ENCODE results near the gene TAS2R40. TPM values are rescaled to one million over a fixed set of nuclear protein-coding genes. Genes with fewer than 3 reads are reported as not detected.
A peak's percentile ranks its signal among the peaks of the same experiment; 100 is the strongest.

TAS2R40 gene
- total RNA-seq, 1 donor from 2014 or later = not detected

- Mint-ChIP-seq H3K27me3 (ENCODE audit: insufficient read depth, low read depth) (peaks cover 2% of the 10 kb centered on the region), H3K36me3 (no peaks in the 10 kb centered on the region), H3K4me1 (no peaks in the 10 kb centered on the region), H3K4me3 (no peak overlapping the region), H3K9me3 (peaks cover 6% of the 10 kb centered on the region), H3K27ac (no peak overlapping the region)
- no peak overlapping the region for H3K4me3 ChIP-seq
- H3K79me2 ChIP-seq (ENCODE audit: low read depth) = no peaks in the 10 kb centered on the region
- peak; percentile 91 for DNase-seq (ENCODE audit: low spot score)
- H3K9ac ChIP-seq = no peak overlapping the region
- no peaks in the 10 kb centered on the region for H3K27me3 ChIP-seq
- no peaks in the 10 kb centered on the region for H3K4me1 ChIP-seq
- no peaks in the 10 kb centered on the region for H3F3A ChIP-seq (ENCODE audit: low read depth)
- H3K9me3 ChIP-seq (ENCODE audit: low read depth) = no peaks in the 10 kb centered on the region
- no peak overlapping the region for H3K27ac ChIP-seq
- no peaks in the 10 kb centered on the region for H3K36me3 ChIP-seq
- no peak overlapping the region for H3K4me2 ChIP-seq
- H4K20me1 ChIP-seq (ENCODE audit: low read depth) = no peaks in the 10 kb centered on the region
- no peak overlapping the region for H2AFZ ChIP-seq (replicated peaks)
- TF ChIP-seq EZH2 (IDR thresholded peaks at IDR 0.05) (no peak), EZH2phosphoT487 (IDR thresholded peaks at IDR 0.05) (no peak)
- TF ChIP-seq, protein P1, sequence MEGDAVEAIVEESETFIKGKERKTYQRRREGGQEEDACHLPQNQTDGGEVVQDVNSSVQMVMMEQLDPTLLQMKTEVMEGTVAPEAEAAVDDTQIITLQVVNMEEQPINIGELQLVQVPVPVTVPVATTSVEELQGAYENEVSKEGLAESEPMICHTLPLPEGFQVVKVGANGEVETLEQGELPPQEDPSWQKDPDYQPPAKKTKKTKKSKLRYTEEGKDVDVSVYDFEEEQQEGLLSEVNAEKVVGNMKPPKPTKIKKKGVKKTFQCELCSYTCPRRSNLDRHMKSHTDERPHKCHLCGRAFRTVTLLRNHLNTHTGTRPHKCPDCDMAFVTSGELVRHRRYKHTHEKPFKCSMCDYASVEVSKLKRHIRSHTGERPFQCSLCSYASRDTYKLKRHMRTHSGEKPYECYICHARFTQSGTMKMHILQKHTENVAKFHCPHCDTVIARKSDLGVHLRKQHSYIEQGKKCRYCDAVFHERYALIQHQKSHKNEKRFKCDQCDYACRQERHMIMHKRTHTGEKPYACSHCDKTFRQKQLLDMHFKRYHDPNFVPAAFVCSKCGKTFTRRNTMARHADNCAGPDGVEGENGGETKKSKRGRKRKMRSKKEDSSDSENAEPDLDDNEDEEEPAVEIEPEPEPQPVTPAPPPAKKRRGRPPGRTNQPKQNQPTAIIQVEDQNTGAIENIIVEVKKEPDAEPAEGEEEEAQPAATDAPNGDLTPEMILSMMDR (IDR thresholded peaks at IDR 0.05) = peak; percentile 100
These were observed 6.8 kb upstream of the TAS2R40 start for GRCh38 chr7:143214789-143215679.

GRCh38 chr7:143216151-143216550 is 5.7 kb upstream of the TAS2R40 start:
- Histone ChIP-seq H3K27ac (no peak overlapping the region), H3K4me3 (no peak overlapping the region), H3K79me2 (ENCODE audit: low read depth) (no peaks in the 10 kb centered on the region), H3K4me1 (no peaks in the 10 kb centered on the region), H3F3A (ENCODE audit: low read depth) (no peaks in the 10 kb centered on the region), H4K20me1 (ENCODE audit: low read depth) (no peaks in the 10 kb centered on the region), H3K36me3 (no peaks in the 10 kb centered on the region), H3K9me3 (ENCODE audit: low read depth) (no peaks in the 10 kb centered on the region), H2AFZ (replicated peaks) (no peak overlapping the region), H3K4me2 (no peak overlapping the region), H3K27me3 (no peaks in the 10 kb centered on the region), H3K9ac (no peak overlapping the region)
- no peak overlapping the region for H3K27ac Mint-ChIP-seq
- no peak overlapping the region for H3K4me3 Mint-ChIP-seq
- no peaks in the 10 kb centered on the region for H3K4me1 Mint-ChIP-seq
- TF ChIP-seq EZH2 (IDR thresholded peaks at IDR 0.05) (no peak), EZH2phosphoT487 (IDR thresholded peaks at IDR 0.05) (no peak)
- TF ChIP-seq, protein P1 (IDR thresholded peaks at IDR 0.05) = no peak
- peaks cover 2% of the 10 kb centered on the region for H3K27me3 Mint-ChIP-seq (ENCODE audit: insufficient read depth, low read depth)
- H3K36me3 Mint-ChIP-seq = no peaks in the 10 kb centered on the region
- DNase-seq (ENCODE audit: low spot score) = no peak
- peaks cover 6% of the 10 kb centered on the region for H3K9me3 Mint-ChIP-seq

GRCh38 chr7:143216686-143217085 is 5.2 kb upstream of the TAS2R40 start:
- no peaks in the 10 kb centered on the region for H3K79me2 ChIP-seq (ENCODE audit: low read depth)
- Mint-ChIP-seq H3K4me1 (no peaks in the 10 kb centered on the region), H3K9me3 (peaks cover 3% of the 10 kb centered on the region), H3K4me3 (no peak overlapping the region), H3K36me3 (no peaks in the 10 kb centered on the region), H3K27ac (no peak overlapping the region), H3K27me3 (ENCODE audit: insufficient read depth, low read depth) (peaks cover 2% of the 10 kb centered on the region)
- H3K4me3 ChIP-seq = no peak overlapping the region
- H2AFZ ChIP-seq (replicated peaks) = no peak overlapping the region
- no peak overlapping the region for H3K27ac ChIP-seq
- H4K20me1 ChIP-seq (ENCODE audit: low read depth) = no peaks in the 10 kb centered on the region
- no peak overlapping the region for H3K4me2 ChIP-seq
- H3K4me1 ChIP-seq = no peaks in the 10 kb centered on the region
- TF ChIP-seq, protein P1 (IDR thresholded peaks at IDR 0.05) = no peak
- TF ChIP-seq EZH2 (IDR thresholded peaks at IDR 0.05) (no peak), EZH2phosphoT487 (IDR thresholded peaks at IDR 0.05) (no peak)
- H3K27me3 ChIP-seq = no peaks in the 10 kb centered on the region
- no peak overlapping the region for H3K9ac ChIP-seq
- H3K36me3 ChIP-seq = no peaks in the 10 kb centered on the region
- no peak for DNase-seq (ENCODE audit: low spot score)
- no peaks in the 10 kb centered on the region for H3F3A ChIP-seq (ENCODE audit: low read depth)
- no peaks in the 10 kb centered on the region for H3K9me3 ChIP-seq (ENCODE audit: low read depth)

Measured in neural progenitor cell (in vitro differentiated cells).